ENCODE data around the gene CEP120.
"Not testable (repeated sequence)": the region's sequence is repeated elsewhere in the genome, so short reads cannot be mapped to it uniquely, and the experiment has no call there.

The CEP120 gene

GRCh38 chr5:123421773-123422172 lies 1.4 kb downstream of the CEP120 start:
- H3K4me3 ChIP-seq (replicated peaks; ENCODE audit: low read depth, low read length) = peak overlapping the region; percentile 86
- no peak for TF ChIP-seq CTCF (IDR thresholded peaks at IDR 0.05; ENCODE audit: low read depth, low read length, missing control alignments)
- no peak for DNase-seq (ENCODE audit: extremely low read depth, low read depth)

GRCh38 chr5:123414974-123415373 lies 8.2 kb downstream of the CEP120 start:
- TF ChIP-seq CTCF (IDR thresholded peaks at IDR 0.05; ENCODE audit: low read depth, low read length, missing control alignments) = no peak
- DNase-seq (ENCODE audit: extremely low read depth, low read depth) = no peak
- no peak overlapping the region for H3K4me3 ChIP-seq (replicated peaks; ENCODE audit: low read depth, low read length)

GRCh38 chr5:123412206-123412605 lies 11.0 kb downstream of the CEP120 start:
- DNase-seq (ENCODE audit: extremely low read depth, low read depth) = no peak
- H3K4me3 ChIP-seq (replicated peaks; ENCODE audit: low read depth, low read length) = no peak overlapping the region
- TF ChIP-seq CTCF (IDR thresholded peaks at IDR 0.05; ENCODE audit: low read depth, low read length, missing control alignments) = no peak

GRCh38 chr5:123401999-123402398 lies 21.2 kb downstream of the CEP120 start:
- not testable (repeated sequence) for DNase-seq (ENCODE audit: extremely low read depth, low read depth); H3K4me3 ChIP-seq (replicated peaks; ENCODE audit: low read depth, low read length)

- TF ChIP-seq CTCF (IDR thresholded peaks at IDR 0.05; ENCODE audit: low read depth, low read length, missing control alignments) = no peak
- H3K4me3 ChIP-seq (replicated peaks; ENCODE audit: low read depth, low read length) = no peak overlapping the region
- DNase-seq (ENCODE audit: extremely low read depth, low read depth) = no peak
Measured at GRCh38 chr5:123401320-123401719, 21.9 kb downstream of the CEP120 start.

- H3K4me3 ChIP-seq (replicated peaks; ENCODE audit: low read depth, low read length); DNase-seq (ENCODE audit: extremely low read depth, low read depth): not testable (repeated sequence)
Measured at GRCh38 chr5:123400870-123401291, 22.3 kb downstream of the CEP120 start.

GRCh38 chr5:123398058-123398733 lies 25.0 kb downstream of the CEP120 start:
- no peak for TF ChIP-seq CTCF (IDR thresholded peaks at IDR 0.05; ENCODE audit: low read depth, low read length, missing control alignments)
- no peak for DNase-seq (ENCODE audit: extremely low read depth, low read depth)

GRCh38 chr5:123397538-123397937 lies 25.7 kb downstream of the CEP120 start:
- H3K4me3 ChIP-seq (replicated peaks; ENCODE audit: low read depth, low read length) = no peak overlapping the region
- TF ChIP-seq CTCF (IDR thresholded peaks at IDR 0.05; ENCODE audit: low read depth, low read length, missing control alignments) = no peak
- no peak for DNase-seq (ENCODE audit: extremely low read depth, low read depth)

More at GRCh38 chr5:123398058-123398733, 25.0 kb downstream of the CEP120 start:
- no peak overlapping the region for H3K4me3 ChIP-seq (replicated peaks; ENCODE audit: low read depth, low read length)

All from HFF-Myc (cell line).